Measurements from ENCODE around the gene SDK1. TPM values are rescaled to one million over a fixed set of nuclear protein-coding genes. Genes with fewer than 3 reads are reported as not detected.

Gene SDK1
- total RNA-seq, 1 donor from 2014 or later = 0.34 TPM

DNA sequence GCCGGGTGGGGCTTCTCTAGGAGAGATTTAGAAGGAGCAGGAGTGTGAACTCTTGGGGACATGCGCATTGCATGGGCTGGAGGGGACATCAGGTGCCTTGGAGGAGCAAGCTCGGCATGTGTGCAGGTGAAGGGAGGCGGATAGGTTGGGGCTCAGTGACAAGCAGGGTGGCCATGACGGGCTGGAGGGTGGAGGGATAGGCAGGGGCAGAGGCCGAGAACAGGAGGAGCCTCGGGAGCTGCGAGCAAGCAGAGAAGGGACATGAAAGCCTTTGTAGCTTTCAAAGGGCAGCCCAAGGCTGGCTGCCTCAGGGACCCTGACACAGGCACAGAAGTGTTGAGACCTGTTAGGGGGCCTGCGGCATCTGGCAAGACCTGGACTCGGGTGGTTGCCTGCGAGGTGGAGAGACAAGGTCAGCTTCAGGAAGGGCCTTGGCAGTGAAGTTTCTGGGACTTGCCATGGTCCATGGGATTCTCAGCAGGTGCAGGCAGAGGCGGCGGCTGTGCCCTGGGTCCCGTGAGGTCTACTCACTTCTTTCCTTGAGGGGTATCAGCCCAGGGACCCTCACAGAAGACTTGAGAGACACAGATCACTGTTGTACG, 664.8 kb downstream of the SDK1 start:
- intact Hi-C loops (cut with micrococcal nuclease) = no loop called here

- intact Hi-C loops (cut with micrococcal nuclease) = no loop called here
These were observed 667.2 kb downstream of the SDK1 start for GRCh38 chr7:3968234-3968633.

DNA sequence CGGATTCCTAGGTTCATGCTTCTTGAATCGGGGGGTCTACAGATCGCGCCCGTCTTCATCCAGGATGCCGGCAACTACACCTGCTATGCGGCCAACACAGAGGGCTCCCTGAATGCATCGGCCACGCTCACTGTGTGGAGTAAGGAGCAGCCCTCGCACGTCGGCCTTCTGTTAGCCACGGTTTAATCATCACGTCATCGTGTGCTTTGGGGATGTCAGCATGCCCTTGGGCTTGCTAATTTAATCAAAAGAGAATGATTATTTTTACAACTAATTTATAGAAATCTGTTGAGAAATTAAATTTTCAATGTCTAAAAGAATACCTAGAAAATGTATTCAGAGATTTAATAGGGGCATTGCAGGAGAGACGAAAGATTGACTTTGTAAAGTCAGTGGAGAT, 668.2 kb downstream of the SDK1 start:
- intact Hi-C loops (cut with micrococcal nuclease) = no loop called here

DNA sequence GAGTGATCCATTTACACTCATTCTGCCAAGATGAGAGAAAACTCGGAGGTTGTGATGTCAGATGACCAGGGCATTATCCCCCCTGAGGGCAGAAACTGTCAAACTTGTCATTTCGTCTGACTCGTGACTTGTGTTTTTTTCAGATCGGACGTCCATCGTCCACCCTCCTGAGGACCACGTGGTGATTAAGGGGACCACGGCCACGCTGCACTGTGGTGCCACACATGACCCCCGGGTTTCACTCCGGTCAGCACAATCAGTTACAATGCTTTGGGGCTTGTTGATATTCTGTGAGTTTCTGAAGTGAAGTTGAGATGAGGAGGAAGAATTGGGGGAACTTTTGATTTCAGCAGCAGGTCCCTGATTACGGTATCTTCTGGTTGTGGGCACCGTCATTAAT, 670.3 kb downstream of the SDK1 start:
- intact Hi-C loops (cut with micrococcal nuclease) = no loop called here

- intact Hi-C loops (cut with micrococcal nuclease) = no loop called here
These were observed 672.2 kb downstream of the SDK1 start for GRCh38 chr7:3973264-3973663.

DNA sequence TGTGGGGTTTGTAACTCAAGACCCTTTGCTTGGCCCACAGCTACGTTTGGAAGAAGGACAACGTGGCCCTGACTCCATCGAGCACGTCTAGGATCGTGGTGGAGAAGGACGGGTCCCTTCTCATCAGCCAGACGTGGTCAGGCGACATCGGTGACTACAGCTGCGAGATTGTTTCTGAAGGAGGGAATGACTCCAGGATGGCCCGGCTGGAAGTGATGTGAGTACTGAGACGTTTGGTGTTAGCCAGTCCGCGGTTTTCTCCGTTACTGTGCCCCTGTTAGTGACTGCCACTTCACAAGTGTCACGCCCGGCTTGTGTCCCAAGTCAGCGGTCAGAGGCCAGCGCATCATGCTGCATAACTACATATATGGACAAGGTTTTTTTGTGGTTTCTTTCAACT, 673.3 kb downstream of the SDK1 start:
- intact Hi-C loops (cut with micrococcal nuclease) = no loop called here

DNA sequence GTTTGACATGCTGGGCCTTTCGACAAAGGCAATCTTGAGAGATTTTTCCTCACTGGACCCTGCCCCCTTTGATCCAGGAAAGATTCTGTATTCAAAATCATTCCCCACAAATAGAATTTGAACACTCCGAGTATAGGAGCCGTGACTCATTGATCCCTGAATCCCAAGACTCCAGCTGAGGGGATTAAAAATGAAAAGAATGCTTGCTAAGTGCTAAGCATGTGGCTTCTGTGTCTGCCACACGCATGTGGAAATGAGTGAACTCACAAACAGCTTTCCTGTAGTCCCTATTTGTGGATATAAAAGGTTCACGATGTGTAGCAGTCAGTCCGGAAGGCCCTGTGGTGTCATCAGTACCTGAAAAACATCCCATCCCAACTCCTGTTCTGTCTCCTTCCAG, 674.3 kb downstream of the SDK1 start:
- intact Hi-C loops (cut with micrococcal nuclease) = no loop called here

GRCh38 chr7:3977391-3977790, 676.3 kb downstream of the SDK1 start:
- intact Hi-C loops (cut with micrococcal nuclease) = no loop called here

DNA sequence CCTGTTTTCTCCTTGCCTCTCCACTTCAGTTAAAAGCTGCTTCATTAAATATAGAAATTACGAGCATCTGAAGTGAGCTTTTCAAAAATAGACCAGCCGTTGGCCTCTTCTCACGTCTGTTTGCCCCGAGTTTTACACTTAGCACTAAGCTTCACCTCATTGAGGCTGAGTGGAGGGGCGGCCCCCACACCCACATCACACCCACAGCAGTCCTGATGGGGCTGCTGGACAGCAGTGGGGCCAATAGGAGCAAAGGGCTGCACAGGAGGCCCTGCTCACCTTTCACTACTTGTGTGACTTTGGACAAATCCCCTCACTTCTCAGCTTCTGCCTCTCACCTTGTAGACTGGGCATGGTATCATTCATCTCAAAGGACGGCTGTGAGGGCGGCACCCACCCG, 677.8 kb downstream of the SDK1 start:
- intact Hi-C loops (cut with micrococcal nuclease) = no loop called here

DNA sequence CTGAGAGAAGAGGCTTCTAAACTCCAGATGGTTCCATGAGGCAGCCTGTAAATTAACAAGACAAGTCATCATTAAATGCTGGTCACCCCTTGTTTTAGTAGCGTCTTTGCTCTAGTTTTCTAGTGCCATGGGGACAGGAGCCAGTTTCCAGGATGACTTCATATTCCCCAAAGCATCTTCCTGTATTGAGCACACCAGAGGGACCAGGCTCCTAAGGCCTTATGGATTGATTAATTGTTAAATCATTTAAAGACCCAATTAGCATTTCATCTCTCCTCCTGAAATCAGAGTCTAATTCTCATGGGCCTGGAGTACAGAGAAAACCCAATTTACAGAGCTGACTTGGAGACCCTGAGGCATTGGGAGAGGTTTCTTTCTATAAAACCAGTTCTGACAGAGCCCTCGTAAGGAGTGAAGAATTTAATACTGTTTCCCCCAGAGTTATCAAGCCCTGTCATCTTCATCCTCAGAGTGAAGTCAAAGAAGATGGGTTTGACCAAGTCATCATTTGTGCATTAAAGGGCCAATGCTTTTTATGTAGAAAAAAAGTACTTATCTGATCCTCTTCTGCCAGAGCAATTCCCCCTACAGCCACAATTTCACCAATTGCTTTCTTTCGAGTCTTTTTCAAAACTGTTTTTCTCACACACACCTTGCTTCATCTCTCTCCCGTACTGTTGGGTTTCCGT, 678.7 kb downstream of the SDK1 start:
- intact Hi-C loops (cut with micrococcal nuclease) = no loop called here

- intact Hi-C loops (cut with micrococcal nuclease) = no loop called here
These were observed 679.2 kb downstream of the SDK1 start for GRCh38 chr7:3980300-3980643.

- intact Hi-C loops (cut with micrococcal nuclease) = no loop called here
These were observed 680.2 kb downstream of the SDK1 start for GRCh38 chr7:3981281-3981680.

- intact Hi-C loops (cut with micrococcal nuclease) = no loop called here
These were observed 683.4 kb downstream of the SDK1 start for GRCh38 chr7:3984456-3984855.

GRCh38 chr7:3986927-3987326, 685.9 kb downstream of the SDK1 start:
- intact Hi-C loops (cut with micrococcal nuclease) = no loop called here

DNA sequence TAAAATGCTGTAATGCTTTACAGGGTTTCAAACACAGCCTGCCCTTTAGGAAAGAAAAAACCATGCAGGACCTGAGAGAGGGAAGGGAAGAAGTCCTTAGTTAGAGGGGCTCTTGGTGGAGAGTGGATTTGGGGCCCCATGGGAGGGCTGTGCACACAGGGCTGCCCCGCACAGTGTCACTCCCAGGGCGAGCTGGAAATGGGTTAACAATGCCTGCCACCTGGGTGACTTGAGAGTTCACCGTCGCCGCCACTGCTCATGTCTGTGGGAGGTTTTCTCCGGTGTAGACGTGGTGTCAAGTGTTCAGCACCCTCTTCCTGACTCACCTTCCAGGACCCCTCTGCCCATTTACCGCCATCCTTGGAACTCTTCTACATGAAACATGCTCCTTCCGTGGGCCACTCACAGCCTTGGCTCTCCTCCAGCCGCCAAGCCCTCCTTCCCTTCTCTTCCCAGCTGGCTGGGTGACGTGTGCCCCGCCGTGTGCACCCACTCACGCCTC, 686.4 kb downstream of the SDK1 start:
- intact Hi-C loops (cut with micrococcal nuclease) = no loop called here

GRCh38 chr7:3989723-3990122, 688.7 kb downstream of the SDK1 start:
- intact Hi-C loops (cut with micrococcal nuclease) = no loop called here

DNA sequence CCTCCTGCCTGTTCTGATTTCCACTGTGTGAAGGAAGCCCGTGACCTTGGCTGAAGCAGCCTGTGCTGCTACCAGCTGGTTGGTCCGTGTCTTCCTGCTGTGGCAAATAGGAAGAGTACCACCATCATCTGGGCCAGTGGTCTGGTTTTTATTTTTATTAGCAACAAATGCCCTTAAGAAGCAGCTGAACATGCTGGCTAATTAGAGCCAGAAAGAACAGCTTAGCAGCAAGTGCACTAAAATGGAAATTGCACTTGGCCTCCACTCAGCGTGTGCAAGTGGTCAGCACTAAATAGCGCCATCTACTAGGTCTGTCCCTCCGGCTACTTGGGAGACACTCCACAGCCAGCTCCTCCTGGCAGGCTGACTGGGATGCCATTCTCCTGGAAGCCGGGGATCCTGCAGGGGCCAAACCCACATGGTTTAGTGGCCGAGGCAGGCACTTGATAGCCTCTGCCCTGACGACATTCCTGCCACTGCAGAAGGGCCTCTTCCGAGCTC, 690.7 kb downstream of the SDK1 start:
- intact Hi-C loops (cut with micrococcal nuclease) = no loop called here

DNA sequence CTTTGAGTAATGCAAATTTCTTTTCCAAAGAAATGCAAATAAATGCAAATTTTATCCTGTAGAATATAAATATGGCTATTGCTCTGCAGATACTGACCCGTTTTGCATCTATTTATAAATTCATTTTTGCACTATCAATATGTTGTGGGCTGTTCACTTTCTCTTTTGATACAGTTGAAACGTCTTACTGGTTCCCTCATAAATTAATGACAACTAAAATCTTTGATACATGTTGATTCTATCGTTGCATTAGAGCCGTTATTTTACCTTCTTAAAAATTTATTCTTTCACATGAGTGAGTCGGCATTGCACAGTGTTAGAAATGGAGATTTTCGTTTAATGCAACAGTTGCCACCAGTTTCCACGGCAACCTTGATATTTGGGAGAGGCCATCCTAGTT, 691.8 kb downstream of the SDK1 start:
- intact Hi-C loops (cut with micrococcal nuclease) = no loop called here

DNA sequence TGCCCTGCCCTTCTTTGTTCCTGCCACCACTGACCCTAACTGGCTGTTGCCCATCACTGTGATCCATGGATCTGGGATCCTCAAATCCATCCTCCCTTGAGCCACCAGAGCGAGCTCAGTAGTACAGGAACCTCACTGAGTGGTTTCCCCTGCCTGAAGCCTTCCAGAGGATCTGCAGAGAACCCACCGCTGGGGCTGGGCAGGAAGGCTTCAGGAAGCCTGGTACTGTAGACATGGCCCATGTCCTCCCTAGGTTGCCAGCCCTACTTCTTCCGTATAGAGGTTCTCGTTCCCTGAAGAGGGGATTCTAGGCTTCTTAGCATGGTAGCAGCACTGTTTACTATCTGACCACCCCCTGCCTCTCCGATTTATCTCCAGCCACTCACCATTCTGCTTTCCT, 693.7 kb downstream of the SDK1 start:
- intact Hi-C loops (cut with micrococcal nuclease) = no loop called here

DNA sequence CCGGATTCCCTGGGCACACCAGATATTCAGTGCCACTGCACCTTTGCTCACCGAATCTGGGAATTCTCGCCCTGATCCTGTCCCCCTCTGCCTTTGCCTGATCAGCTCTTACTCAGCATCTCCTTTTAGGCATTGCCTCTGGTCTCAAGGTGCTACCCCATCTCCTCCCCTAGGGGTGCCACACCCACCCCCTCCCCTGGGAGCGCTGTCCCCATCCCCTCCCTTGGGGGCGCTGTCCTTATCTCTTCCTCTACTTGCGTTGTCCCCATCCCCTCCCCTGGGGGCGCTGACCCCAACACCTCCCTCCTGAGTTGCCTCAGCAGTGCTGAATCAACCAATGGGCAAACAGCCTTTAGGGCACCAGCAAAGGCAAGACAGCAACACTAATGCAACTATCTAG, 694.1 kb downstream of the SDK1 start:
- intact Hi-C loops (cut with micrococcal nuclease) = no loop called here

DNA sequence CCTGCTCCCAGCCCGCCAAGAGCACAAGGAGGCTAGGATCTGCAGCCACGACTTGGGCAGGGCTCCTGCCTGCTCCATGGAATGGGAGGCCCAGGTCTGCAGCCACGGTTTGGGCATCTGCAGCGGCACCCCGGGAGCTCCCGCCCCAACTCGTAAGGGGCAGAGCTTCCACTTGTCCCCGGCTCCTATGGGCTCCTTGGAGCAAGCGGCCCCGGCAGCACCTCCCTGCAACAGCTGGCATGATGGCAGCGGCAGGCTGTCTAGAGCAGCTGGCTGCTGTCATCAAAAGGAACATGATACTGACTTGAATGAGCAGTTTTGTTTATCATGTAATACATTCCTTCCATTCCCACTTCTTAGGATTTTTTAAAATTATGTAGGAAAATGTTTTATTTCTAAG, 697.0 kb downstream of the SDK1 start:
- intact Hi-C loops (cut with micrococcal nuclease) = no loop called here

- intact Hi-C loops (cut with micrococcal nuclease) = no loop called here
These were observed 699.1 kb downstream of the SDK1 start for GRCh38 chr7:4000139-4000538.

GRCh38 chr7:4000934-4001333, 699.9 kb downstream of the SDK1 start:
- intact Hi-C loops (cut with micrococcal nuclease) = no loop called here
